GM19043 (cell line): ENCODE data around the gene PACS2.

Source experiments
- ATAC-seq: cut with Tn5 transposase; IDR thresholded peaks from one replicate; pipeline ENCODE4 v1.9.1; 2021; ENCODE audit warnings: low read depth; ENCODE audit not compliant: unreplicated experiment

Gene PACS2

DNA sequence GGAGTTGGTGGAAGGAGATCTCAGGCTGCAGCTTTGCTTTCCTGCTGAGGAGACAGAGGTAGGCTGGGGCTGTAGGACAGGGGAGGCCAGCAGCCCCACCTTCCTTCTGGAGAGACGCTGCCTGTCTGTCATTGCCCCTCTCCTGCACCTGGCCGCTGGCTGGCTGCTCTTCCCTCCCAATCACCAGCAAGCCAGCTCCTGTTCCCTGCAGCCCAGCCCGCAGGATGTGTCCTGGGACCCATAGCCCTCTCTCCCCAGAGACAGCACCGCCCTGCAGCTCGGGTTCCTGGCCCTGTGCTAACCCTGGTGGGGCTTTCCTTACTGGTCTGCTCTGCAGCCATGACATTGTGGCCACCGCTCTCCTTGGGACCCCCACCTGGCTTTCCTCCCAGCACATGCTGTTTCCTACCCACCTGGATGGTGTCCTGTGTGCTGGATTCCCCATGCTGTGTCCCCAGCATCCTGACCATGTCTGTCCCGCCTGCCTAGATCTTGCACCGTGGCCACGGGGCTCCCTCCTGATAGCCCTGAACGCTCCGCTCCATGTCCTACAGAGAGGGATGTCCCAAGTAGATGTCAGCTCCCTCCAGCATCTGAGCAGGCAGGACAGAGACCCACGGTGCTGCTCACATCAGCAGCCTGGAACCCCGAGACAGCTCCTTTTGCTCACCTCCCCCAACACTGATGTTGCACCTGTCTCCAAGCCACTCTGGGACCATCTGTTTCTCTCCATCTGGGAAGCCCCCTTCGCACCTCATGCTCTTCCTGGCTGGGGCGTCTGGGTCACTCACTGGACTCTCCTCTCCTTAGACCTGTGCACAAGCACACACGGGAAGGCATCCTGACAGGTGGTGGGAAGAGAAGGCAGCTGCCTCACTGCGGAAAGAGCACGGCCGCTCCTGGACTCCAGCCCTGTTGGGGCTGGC, 104.0 kb downstream of the PACS2 start:
- no peak for ATAC-seq

DNA sequence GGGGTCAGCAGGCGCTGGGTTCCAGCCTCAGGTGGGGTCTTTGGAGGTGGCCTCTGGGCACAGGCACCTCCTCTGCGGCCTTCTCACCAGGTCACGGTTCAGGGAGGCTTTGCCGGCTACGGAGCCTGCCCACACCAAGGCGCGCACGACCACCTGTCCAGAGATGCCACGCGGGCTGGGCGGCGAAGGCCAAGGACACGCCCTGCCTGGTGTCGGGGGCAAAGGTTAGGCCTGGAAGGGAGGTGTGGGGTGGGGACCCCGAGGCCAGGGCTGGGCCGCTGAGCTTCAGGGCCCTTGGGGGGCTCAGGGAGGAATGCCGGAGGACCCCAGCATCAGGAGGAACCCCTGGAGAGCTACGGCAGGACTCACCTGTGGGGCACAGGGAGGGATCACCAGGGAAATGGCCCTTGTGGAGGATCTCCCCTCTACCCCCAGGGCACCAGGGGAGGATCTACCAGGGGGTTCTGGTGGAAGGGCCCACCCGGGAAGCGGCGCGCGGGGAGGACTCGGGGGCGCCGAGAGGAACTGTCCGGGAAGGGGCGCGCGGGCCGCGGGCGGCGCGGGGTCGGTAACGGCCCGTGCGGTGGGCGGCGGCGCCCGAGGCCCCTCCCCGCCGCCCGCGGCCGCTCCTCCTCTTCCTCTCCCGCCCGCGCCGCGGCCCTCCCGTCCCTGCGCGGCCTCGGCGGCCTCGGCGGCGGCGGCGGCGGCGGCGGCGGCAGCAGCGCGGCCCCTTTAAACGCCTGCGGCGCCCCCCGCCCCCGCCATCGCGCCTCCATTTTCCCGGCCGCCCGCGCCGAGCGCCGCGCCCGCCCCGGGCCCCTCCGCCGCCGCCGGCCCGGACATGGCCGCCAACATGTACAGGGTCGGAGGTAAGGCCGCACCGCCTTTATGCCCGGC, 104.9 kb downstream of the PACS2 start, which contains the start of gene MTA1:
TSS of gene MTA1 (plus strand) at position 633 of the 897 bp plus-strand sequence. CDS start at position 842, 209 bp downstream.
- ATAC-seq, result no peak

DNA sequence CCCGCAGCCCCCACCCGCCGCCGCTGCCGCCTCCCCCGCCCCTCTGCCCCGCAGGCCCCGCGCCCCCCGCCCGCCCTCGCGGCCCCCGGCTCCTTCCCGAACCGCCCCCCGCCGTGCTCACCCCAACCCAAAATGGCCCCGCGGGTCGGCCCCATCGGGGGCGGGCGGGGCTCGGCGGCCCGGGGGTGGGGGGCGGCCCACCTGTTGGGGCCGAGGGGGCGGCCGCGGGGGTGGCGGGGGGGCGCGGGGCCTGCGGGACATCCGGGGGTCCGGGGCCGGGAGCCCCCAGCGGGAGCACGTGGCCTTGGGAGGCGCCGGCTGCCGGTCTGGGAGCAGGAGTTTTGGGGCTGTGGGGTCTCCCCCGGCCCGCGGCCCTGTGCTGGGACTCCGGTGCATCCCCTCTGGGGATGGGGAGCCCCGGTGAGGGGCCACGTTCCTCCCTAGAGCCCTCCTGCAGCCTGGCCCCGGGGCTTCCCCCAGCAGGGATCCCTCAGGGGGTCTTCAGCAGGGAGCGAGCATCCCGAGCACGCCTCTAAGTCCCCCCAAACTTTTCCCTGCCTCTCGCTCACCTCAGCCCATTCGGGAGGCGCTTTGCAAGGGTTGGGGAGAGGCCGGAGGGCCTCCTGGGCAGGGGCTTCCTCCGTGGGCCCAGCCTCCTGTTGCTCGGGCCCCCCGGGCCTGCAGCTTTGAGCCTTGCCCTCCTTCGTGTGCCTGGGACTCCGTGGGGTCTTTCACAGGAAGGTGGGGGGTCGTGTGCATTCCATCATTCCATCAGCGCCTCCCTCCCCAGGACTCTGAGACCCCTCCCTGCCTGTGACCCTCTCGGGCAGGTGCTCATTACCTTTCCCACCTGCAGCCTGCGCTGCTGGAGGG, 105.8 kb downstream of the PACS2 start:
- no peak for ATAC-seq

DNA sequence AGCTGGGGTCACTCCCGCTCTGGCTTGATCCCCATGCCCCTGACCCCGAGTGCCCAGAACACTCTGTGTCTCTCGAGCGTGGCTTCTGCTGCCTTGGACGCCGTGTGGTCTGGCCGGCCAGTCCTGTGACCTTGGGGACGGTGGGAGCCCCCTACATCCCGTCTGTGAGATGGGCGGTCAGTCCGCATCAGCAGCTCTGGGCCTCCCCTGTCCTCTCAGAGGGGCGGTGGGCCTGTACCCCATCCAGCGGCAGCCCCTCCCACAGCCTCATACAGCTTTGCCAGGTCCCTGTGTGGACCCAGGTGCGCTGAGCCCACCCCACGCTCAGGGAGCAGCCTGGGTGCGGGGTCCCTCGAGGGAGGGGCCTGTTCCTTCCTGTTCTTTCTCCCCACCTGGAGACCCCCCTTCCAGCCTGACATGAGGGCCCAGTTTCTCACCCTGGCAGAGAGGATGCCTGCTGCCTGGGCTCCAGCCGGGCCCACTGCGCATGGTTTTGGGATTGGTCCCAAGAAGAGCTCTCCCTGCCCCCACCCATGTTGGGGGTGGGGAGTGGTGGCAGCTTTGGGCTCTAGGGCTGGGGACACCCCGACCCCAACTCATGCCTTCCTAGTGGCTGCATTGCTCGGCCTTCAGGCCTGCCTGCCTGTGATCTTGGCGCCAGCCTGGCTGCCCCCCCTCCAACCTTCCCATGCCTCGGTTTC, 106.6 kb downstream of the PACS2 start:
- no peak for ATAC-seq

DNA sequence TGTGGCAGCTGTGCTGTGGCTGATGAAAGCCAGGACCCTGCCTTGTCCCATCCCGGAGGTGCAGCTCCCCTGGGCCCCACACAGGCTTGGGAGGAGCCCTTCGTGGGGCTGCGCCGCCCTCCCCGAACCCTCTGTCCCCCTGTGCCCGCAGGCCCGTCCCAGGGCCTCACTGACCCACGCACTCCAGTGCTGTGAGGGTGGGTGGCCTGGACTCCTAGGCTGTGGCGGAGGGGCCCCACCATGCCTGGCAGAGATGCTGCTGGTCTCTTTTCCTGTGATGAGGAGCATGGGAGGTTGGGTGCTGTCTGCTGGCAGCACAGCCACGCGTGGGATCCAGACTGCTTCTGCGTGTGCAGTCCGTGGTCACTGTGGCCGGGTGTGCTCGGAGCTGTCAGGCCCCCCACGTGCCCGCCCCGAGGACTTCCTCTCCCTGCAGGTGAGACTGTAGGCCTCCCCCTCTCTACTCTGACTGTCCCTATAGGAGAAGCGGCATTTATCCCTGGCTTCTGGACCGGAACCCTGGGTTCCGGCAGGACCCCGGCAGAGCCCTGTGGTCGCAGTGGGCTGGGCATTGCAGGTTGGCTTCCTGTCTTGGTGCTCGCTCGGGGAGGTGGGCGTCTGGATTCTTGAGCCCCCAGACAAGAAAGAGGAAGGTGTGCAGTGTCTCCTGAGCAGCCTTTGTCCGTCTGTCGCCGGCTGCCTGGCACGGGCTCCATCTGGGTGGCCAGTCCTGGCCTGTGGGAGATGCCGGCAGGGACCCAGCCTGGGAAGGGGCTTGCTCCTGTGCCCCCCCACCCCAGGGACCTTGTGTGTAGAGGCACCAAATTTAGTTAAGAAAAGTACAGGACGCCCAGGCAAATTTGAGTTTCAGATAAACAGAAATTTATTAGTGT, 107.4 kb downstream of the PACS2 start:
- no peak for ATAC-seq

DNA sequence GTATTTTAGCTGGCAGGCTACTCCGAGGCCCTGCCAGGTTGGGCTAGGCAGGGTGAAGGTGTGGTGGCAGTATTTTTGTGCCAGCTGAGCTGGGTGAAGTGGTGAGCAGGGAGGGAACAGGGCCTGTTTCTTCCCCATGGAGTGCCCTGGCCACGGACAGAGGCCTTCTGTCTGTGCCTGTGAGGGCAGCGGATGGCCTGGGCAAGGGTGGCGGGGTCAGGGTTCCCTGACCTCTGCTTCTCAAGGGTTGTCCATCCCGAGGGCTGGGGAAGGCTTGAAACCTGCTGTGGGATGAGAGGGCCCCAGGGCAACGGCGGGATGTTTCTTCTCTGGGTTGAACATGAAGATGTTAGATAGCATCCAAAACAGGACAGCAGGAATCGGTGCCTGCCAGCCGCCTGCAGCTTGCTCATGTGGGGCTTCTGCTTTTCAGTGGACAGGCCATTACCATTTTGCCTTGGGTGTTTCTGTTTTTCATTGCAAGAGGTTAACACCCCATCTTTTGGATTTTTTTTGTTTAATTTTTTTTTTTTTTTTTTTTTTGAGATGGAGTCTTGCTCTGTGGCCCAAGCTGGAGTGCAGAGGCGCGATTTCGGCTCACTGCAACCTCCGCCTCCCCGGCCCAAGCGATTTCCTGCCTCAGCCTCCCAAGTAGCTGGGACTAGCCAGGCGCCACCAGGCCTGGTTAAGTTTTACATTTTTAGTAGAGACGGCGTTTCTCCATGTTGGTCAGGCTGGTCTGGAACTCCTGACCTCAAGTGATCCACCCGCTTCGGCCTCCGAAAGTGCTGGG, 108.3 kb downstream of the PACS2 start:
- no peak for ATAC-seq

DNA sequence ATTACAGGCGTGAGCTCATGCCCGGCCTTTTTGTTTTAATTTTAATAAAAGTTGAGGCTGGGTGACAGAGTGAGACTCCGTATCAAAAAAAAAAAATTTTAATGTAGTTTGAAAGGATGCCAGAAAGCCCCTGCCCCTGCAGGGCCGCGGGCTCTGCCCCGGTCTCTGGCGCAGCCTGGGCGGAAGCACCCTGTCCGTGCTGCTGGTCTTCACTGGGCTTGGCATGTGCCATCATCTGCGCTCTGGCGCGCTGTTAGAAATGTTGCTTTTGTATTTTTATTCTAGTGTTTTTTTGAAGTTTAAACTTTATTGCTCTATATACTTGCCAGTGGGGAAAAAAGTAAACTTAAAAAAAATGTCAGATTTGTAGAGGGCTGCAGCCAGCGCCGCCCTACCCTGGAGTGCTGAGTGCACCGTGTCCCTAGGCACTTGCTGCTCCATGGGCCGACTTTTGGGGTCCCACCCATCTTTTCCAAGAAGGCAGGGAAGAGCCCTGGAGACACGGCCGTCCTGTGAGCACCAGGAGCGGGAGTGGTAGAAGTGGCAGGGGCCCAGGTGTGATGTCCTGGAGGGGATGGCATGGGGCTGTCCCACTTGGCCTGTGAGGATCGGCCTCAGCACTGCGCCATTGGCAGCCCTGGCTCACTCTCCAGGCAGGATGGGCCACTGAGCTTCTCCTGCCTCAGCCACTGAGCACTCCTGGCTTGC, 109.1 kb downstream of the PACS2 start:
- no peak for ATAC-seq

DNA sequence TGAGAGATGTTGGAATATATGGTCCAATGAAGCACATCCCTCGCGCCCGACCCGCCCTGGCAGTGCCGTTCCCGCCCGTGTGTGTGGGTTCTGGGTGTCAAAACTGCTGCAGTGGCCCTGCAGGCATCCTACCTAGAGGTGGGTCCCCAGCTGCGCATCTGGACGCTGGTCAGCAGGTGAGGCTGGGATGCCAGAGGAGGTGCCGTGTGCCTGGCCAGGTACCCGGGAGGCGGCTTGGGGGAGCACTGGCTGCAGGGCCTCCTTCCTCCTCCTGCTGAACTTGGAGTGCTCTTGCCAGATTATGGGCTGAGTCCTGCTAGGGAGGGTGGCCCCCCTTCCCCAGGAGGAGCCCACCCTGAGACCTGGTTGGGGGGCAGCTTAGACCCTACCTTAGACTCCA, 110.3 kb downstream of the PACS2 start:
- ATAC-seq, result no peak

DNA sequence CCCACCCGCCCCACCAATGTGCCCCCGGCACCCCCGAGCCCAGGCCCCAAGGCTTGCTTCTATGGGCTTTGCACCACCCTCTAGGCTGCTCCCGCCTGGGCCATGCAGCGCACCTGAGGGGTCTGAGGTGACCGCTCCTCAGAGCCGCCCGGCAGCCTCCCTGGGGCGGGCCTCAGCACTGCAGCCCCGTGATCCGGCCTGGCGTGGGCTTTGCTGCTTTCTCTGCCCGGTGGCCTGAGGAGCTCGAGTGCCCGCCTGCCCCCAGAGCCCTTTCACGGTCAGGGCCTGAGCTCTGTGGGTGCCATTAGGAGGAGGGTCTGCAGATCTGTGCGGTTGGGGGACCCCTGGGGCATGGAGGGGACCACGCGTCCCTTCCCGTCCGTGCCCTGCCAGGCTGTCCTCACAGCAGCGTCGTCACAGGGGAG, 111.3 kb downstream of the PACS2 start:
- ATAC-seq, result no peak

DNA sequence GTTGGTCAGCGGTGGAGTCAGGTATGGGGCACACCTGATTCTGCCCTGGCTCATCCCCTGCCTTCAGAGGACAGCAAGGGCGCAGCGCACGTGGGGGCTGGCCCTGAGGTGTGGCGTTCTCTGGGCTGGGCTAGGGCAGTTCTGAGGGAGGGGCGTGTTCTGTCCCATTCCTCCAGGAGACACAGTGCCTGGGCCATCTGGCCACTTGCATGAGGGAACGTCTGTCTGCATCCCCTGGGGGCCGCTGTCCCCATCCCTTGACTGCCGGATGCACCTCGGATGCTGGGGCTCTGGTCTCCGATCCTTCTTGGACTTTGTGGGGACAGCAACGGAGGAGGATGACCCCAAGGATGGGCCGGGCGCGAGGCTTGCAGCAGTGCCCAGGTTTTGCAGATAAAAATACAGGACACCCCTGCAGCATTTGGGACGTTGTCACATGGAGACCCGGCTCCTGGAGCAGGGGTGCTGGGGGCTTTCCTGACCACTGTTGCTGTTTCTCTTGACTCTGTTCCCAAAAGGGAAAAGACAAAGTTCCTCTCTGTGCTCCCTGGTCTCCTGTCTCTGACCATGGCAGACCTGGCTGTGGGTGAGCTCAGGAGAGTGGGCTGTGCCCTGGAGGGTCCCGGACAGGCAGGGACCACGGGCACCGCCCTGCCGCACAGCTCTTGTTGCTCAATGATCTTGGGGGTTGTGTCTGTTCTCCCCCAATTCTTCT, 112.0 kb downstream of the PACS2 start:
- ATAC-seq, result no peak

DNA sequence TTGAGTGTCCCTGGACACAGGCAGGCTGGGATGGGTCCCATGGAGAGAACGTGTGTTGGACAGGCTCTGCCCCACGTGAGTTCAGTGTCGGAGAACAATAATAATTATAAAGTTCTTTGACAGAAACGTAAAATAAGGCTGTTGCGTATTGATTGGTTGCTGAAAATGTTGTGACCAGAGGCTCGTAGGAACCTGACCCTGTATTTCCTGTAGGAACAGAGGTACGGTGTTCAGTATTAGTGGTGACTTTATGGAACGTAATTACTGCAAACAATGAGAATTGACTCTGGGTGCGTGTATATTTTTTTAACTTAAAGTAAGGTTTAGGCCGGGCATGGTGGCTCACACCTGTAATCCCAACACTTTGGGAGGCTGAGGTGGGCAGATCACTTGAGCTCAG, 112.9 kb downstream of the PACS2 start:
- ATAC-seq, result no peak

DNA sequence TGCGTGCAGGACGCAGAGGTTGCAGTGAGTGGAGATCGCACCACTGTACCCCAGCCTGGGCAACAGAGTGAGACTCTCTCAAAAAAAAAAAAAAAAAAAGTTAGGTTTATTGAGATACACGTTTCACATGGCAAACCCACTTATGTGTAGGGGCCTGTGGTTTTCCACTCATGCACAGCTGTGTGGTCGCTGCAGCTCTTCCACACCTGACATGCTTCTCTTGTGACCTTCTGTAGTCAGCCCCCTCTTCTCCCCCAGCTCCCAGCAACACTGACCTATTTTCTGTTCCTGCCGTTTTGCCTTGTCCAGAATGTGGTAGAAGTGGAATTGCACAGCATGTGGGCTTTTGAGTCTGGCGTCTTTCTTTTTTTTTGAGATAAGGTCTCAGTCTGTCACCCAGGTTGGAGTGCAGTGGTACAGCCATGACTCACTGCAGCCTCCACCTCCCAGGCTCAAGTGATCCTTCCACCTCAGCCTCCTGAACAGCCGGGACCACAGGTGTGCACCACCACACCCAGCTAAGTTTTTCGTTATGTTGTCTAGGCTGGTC, 113.5 kb downstream of the PACS2 start:
- ATAC-seq, result no peak

DNA sequence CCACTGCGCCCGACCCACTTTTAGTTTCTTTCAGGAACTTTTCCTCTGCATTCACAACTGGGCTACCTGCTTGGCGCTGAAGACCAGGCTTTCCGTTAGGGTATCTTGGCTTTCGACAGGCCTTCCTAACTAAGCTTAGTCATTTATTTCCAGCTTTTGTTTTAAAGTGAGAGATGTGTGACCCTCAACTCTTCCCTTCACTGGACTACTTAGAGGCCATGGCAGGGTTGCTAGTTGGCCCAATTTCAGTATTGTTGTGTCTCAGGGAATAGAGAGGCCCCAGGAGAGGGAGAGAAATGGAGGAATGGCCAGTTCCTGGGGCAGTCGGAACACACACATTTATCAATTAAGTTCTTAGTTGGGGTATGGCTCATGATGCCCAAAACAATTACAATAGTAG, 115.5 kb downstream of the PACS2 start:
- ATAC-seq, result no peak

DNA sequence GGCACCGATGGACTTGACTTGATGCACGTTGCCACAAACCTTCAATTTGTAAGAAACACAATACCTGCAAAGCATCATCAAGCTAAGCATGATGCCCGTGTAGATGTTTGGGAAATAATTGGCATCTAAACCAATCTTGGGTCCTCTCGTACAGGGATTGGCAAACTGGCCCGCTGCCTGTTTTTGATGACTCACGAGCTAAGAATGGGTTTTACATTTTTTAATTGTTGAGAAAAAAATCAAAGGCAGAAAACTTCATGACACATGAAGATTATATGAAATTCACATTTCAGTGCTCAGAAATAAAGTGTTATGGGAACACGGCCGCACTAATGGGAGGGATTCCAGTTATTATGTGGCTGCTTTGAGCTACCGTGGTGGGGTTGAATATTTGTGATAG, 116.0 kb downstream of the PACS2 start:
- no peak for ATAC-seq

DNA sequence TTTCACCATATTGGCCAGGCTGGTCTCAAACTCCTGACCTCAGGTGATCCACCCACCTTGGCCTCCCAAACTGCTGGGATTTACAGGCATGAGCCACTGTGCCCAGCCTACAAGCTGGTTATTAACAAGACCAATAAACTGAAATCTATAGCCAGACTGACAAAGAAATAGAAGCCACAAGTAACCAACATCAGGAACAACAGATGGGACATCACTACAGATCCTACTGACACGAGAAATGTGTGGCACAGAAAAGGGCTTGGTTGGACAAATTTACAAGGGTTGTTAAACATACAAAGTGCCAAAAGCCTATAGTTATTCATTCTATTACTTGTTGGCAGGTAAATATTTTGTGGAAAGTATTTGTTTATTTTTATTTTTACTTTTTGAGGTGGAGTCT, 116.7 kb downstream of the PACS2 start:
- no peak for ATAC-seq

DNA sequence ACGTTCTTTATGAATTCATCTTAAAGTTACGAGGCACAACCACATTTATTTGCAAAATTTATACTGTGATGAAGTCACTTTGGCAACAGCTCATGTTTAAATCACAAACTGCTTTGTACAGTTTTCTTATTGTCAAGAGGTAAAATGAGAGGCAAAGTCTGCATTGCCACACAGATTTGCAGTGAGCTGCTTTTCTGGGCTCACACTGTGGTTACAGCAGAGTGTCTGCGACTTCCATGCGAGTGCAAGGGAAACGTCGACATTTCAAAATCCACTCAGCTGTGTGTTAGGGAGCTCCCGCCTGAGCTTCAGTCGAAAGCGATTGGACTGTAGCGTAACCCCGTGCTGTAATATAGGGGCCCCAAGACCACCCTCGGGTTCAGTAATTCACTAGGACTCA, 118.1 kb downstream of the PACS2 start:
- ATAC-seq, result no peak
